DOHH2 (cell line): ENCODE data around the gene CLCN1.

ENCODE experiments used
- H3F3A ChIP-seq: fragments of 200-600 bp; sonication (generic), shearing (Covaris generic); 2 replicates; pipeline ENCODE4 v1.6.0; 2016; ENCODE audit warnings: antibody characterized with exemption, mild to moderate bottlenecking; ENCODE audit not compliant: control insufficient read depth, insufficient read depth
- H3K27ac ChIP-seq: fragments of 200-600 bp; sonication (generic); 2 replicates; pipeline ENCODE4 v1.5.1; 2014; ENCODE audit warnings: low read depth, mild to moderate bottlenecking, low read length, moderate library complexity
- H3K27me3 ChIP-seq: fragments of 200-600 bp; sonication (generic); 2 replicates; pipeline ENCODE4 v1.6.1; 2014; ENCODE audit warnings: mild to moderate bottlenecking, low read length, mixed read lengths; ENCODE audit not compliant: control insufficient read depth
- H3K36me3 ChIP-seq: fragments of 200-600 bp; sonication (generic); 2 replicates; pipeline ENCODE4 v1.6.1; 2014; ENCODE audit warnings: mild to moderate bottlenecking, low read length, moderate library complexity, mixed read lengths; ENCODE audit not compliant: control insufficient read depth
- H3K4me1 ChIP-seq: fragments of 200-600 bp; sonication (generic); 2 replicates; pipeline ENCODE4 v1.6.1; 2014; ENCODE audit warnings: mild to moderate bottlenecking, low read length, mixed read lengths; ENCODE audit not compliant: control insufficient read depth
- H3K4me2 ChIP-seq: fragments of 200-600 bp; sonication (generic); 2 replicates; pipeline ENCODE4 v1.6.0; 2014; ENCODE audit warnings: mild to moderate bottlenecking, low read length, moderate library complexity
- H3K4me3 ChIP-seq: fragments of 200-600 bp; sonication (generic); 2 replicates; pipeline ENCODE4 v1.5.1; 2014; ENCODE audit warnings: mild to moderate bottlenecking, low read length, mixed read lengths
- H3K79me2 ChIP-seq: fragments of 200-600 bp; sonication (generic); 2 replicates; pipeline ENCODE4 v1.6.1; 2014; ENCODE audit warnings: mild to moderate bottlenecking, low read length, mixed read lengths; ENCODE audit not compliant: control insufficient read depth
- H3K9me2 ChIP-seq: fragments of 200-600 bp; sonication (generic); replicated peaks from 2 replicates; pipeline ENCODE4 v1.6.1; 2014; ENCODE audit warnings: mild to moderate bottlenecking, low read length, mixed read lengths; ENCODE audit not compliant: control insufficient read depth
- H3K9me3 ChIP-seq: fragments of 200-600 bp; sonication (generic); 2 replicates; pipeline ENCODE4 v1.6.1; 2014; ENCODE audit warnings: antibody characterized with exemption, low read length, mixed read lengths; ENCODE audit not compliant: control insufficient read depth, insufficient read depth
- H4K20me1 ChIP-seq: fragments of 200-600 bp; sonication (generic); 2 replicates; pipeline ENCODE4 v1.6.0; 2014; ENCODE audit warnings: low read depth, mild to moderate bottlenecking, antibody characterized with exemption, low read length, moderate library complexity; ENCODE audit not compliant: control insufficient read depth, insufficient read depth
- EZH2phosphoT487 ChIP-seq: fragments of 200-600 bp; sonication (generic); IDR thresholded peaks from 2 replicates; pipeline ENCODE4 v1.6.1; 2017; ENCODE audit warnings: borderline replicate concordance, mild to moderate bottlenecking, antibody characterized with exemption, low read length, moderate library complexity, mixed read lengths
- TF ChIP-seq, protein P1 (sequence below): fragments of 200-600 bp; sonication (generic); IDR thresholded peaks from one replicate; pipeline ENCODE4 v1.5.1; 2014; ENCODE audit warnings: antibody characterized with exemption, mild to moderate bottlenecking, low read depth, low read length; ENCODE audit not compliant: poor library complexity, severe bottlenecking

The CLCN1 gene

GRCh38 chr7:143292876-143293275 lies 23.0 kb upstream of the CLCN1 start:
- Histone ChIP-seq H4K20me1 (peaks cover 40% of the 10 kb centered on the region), H3K9me3 (no peaks in the 10 kb centered on the region), H3K27me3 (no peaks in the 10 kb centered on the region), H3K4me3 (no peak overlapping the region), H3K27ac (no peak overlapping the region), H3K79me2 (peaks cover 90% of the 10 kb centered on the region), H3F3A (peaks cover 4% of the 10 kb centered on the region), H3K9me2 (no peaks in the 10 kb centered on the region), H3K36me3 (peaks cover 92% of the 10 kb centered on the region), H3K4me1 (peaks cover 69% of the 10 kb centered on the region), H3K4me2 (no peak overlapping the region)
- no peak for TF ChIP-seq EZH2phosphoT487
- TF ChIP-seq, protein P1, sequence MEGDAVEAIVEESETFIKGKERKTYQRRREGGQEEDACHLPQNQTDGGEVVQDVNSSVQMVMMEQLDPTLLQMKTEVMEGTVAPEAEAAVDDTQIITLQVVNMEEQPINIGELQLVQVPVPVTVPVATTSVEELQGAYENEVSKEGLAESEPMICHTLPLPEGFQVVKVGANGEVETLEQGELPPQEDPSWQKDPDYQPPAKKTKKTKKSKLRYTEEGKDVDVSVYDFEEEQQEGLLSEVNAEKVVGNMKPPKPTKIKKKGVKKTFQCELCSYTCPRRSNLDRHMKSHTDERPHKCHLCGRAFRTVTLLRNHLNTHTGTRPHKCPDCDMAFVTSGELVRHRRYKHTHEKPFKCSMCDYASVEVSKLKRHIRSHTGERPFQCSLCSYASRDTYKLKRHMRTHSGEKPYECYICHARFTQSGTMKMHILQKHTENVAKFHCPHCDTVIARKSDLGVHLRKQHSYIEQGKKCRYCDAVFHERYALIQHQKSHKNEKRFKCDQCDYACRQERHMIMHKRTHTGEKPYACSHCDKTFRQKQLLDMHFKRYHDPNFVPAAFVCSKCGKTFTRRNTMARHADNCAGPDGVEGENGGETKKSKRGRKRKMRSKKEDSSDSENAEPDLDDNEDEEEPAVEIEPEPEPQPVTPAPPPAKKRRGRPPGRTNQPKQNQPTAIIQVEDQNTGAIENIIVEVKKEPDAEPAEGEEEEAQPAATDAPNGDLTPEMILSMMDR, result no peak

- peaks cover 9% of the 10 kb centered on the region for H3F3A ChIP-seq
- H3K79me2 ChIP-seq, result peaks cover 81% of the 10 kb centered on the region
- no peak overlapping the region for H3K4me3 ChIP-seq
- no peak overlapping the region for H3K27ac ChIP-seq
- no peaks in the 10 kb centered on the region for H3K9me3 ChIP-seq
- TF ChIP-seq EZH2phosphoT487, result no peak
- H3K4me1 ChIP-seq, result peaks cover 53% of the 10 kb centered on the region
- H3K36me3 ChIP-seq, result peaks cover 97% of the 10 kb centered on the region
- H4K20me1 ChIP-seq, result peaks cover 28% of the 10 kb centered on the region
- H3K4me2 ChIP-seq, result 0 out of 2 replicates have a peak overlapping the region, but pooled peaks have one; percentile 3
- H3K27me3 ChIP-seq, result no peaks in the 10 kb centered on the region
- no peaks in the 10 kb centered on the region for H3K9me2 ChIP-seq
Observed at GRCh38 chr7:143295870-143296269, 20.0 kb upstream of the CLCN1 start.

DNA sequence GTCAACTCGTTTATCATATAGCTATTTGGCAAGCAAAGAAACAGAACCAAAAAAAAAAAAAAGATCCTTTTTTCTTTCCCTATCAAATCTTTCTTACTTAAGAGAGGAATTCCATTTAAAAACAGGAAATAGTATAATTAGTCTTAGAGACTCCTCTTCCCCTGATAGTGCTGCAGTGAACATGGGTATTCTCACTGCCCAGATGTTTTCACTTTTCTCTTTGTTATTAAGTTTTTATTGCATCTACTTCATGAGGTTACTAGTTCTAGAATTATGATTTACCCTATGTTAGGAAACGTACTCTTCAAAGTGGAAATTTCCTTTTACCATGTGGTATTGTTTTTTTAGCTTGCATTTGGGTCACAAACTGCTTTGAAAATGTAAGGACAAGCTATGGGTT lies 19.2 kb upstream of the CLCN1 start:
- Histone ChIP-seq H3K79me2 (peaks cover 73% of the 10 kb centered on the region), H3K27ac (no peak overlapping the region), H3K9me3 (no peaks in the 10 kb centered on the region), H3K27me3 (no peaks in the 10 kb centered on the region), H3K9me2 (no peaks in the 10 kb centered on the region), H4K20me1 (peaks cover 23% of the 10 kb centered on the region), H3K4me2 (0 out of 2 replicates have a peak overlapping the region, but pooled peaks have one; percentile 3), H3K4me3 (no peak overlapping the region), H3F3A (peaks cover 11% of the 10 kb centered on the region), H3K36me3 (peaks cover 97% of the 10 kb centered on the region), H3K4me1 (peaks cover 47% of the 10 kb centered on the region)
- TF ChIP-seq, protein P1, result no peak
- no peak for TF ChIP-seq EZH2phosphoT487

- H3K36me3 ChIP-seq, result peaks cover 95% of the 10 kb centered on the region
Observed at GRCh38 chr7:143299346-143299745, 16.6 kb upstream of the CLCN1 start.

More at GRCh38 chr7:143299346-143299745, 16.6 kb upstream of the CLCN1 start:
- Histone ChIP-seq H3K79me2 (peaks cover 50% of the 10 kb centered on the region), H3K27ac (no peak overlapping the region), H3K4me2 (no peak overlapping the region), H3K9me3 (no peaks in the 10 kb centered on the region), H3F3A (peaks cover 11% of the 10 kb centered on the region), H3K27me3 (no peaks in the 10 kb centered on the region), H3K9me2 (no peaks in the 10 kb centered on the region), H4K20me1 (peaks cover 14% of the 10 kb centered on the region), H3K4me3 (no peak overlapping the region), H3K4me1 (peaks cover 28% of the 10 kb centered on the region)
- TF ChIP-seq EZH2phosphoT487, result no peak
- TF ChIP-seq, protein P1, result no peak
